GM06990 (cell line): ENCODE measurements around the gene PRKG1.

ENCODE experiments used
- DNase-seq: peaks from one replicate; pipeline ENCODE4 v3.0.0-alpha.2; 2011; ENCODE audit not compliant: insufficient read length; ENCODE audit errors: extremely low read depth
- H3K27me3 ChIP-seq: replicated peaks from 2 replicates; pipeline ENCODE4 v1.6.0; 2011; ENCODE audit warnings: low read length; ENCODE audit not compliant: control insufficient read depth, insufficient read depth
- H3K36me3 ChIP-seq: 2 replicates; pipeline ENCODE4 v1.5.1; 2011; ENCODE audit warnings: low read length; ENCODE audit not compliant: control insufficient read depth, insufficient read depth
- H3K4me3 ChIP-seq: replicated peaks from 2 replicates; pipeline ENCODE4 v1.5.1; 2011; ENCODE audit warnings: low read depth, mild to moderate bottlenecking, control low read depth, low read length
- CTCF ChIP-seq: IDR thresholded peaks from 2 replicates; pipeline ENCODE4 v1.5.1; 2011; ENCODE audit warnings: low read length, control low read depth, mild to moderate bottlenecking, inconsistent platforms; ENCODE audit not compliant: insufficient read depth, poor library complexity, severe bottlenecking

PRKG1 gene

GRCh38 chr10:51371743-51372142, 297.5 kb downstream of the PRKG1 start:
- DNase-seq: no peak
- Histone ChIP-seq H3K4me3 (no peak overlapping the region), H3K27me3 (no peaks in the 10 kb centered on the region), H3K36me3 (no peaks in the 10 kb centered on the region)
- TF ChIP-seq CTCF: no peak

- no peaks in the 10 kb centered on the region for H3K27me3 ChIP-seq
- no peaks in the 10 kb centered on the region for H3K36me3 ChIP-seq
- no peak for DNase-seq
- no peak for TF ChIP-seq CTCF
- H3K4me3 ChIP-seq: no peak overlapping the region
Measured at GRCh38 chr10:51375790-51376189, 301.5 kb downstream of the PRKG1 start.

GRCh38 chr10:51377070-51377931, 303.0 kb downstream of the PRKG1 start:
- no peaks in the 10 kb centered on the region for H3K27me3 ChIP-seq
- no peaks in the 10 kb centered on the region for H3K36me3 ChIP-seq
- no peak overlapping the region for H3K4me3 ChIP-seq
- TF ChIP-seq CTCF: no peak
- no peak for DNase-seq

GRCh38 chr10:51377932-51378599, 303.8 kb downstream of the PRKG1 start:
- no peaks in the 10 kb centered on the region for H3K36me3 ChIP-seq
- no peak for TF ChIP-seq CTCF
- no peak for DNase-seq
- H3K27me3 ChIP-seq: no peaks in the 10 kb centered on the region
- H3K4me3 ChIP-seq: no peak overlapping the region

- H3K27me3 ChIP-seq: no peaks in the 10 kb centered on the region
- no peak for TF ChIP-seq CTCF
- DNase-seq: no peak
- no peak overlapping the region for H3K4me3 ChIP-seq
- H3K36me3 ChIP-seq: no peaks in the 10 kb centered on the region
Measured at GRCh38 chr10:51382181-51382580, 307.9 kb downstream of the PRKG1 start.
